GM04503 (cell line): ENCODE measurements around the gene PCSK4.
"Not testable (repeated sequence)": the region's sequence is repeated elsewhere in the genome, so short reads cannot be mapped to it uniquely, and the experiment has no call there.

Experiments
- DNase-seq: peaks from one replicate; pipeline ENCODE4 v3.0.0-alpha.2; 2012; ENCODE audit warnings: low read depth

The PCSK4 gene

GRCh38 chr19:1453525-1454364 is 36.4 kb downstream of the PCSK4 start:
- DNase-seq: no peak

GRCh38 chr19:1452802-1453524 is 37.2 kb downstream of the PCSK4 start:
- DNase-seq: no peak

GRCh38 chr19:1451916-1452801 is 38.0 kb downstream of the PCSK4 start:
- no peak for DNase-seq

- no peak for DNase-seq
These were observed 39.1 kb downstream of the PCSK4 start for GRCh38 chr19:1450735-1451731.

- no peak for DNase-seq
These were observed 40.4 kb downstream of the PCSK4 start, which contains the start of gene APC2 for GRCh38 chr19:1449467-1450442. APC2 (plus strand) TSS chr19:1450121; CDS start chr19:1453002, 2,881 bp downstream.

GRCh38 chr19:1447944-1448343 is 42.2 kb downstream of the PCSK4 start:
- DNase-seq: no peak

GRCh38 chr19:1447504-1447903 is 42.6 kb downstream of the PCSK4 start:
- no peak for DNase-seq

GRCh38 chr19:1446713-1447481 is 43.3 kb downstream of the PCSK4 start:
- no peak for DNase-seq

- no peak for DNase-seq
These were observed 44.0 kb downstream of the PCSK4 start for GRCh38 chr19:1445932-1446712.

GRCh38 chr19:1445185-1445931 is 44.8 kb downstream of the PCSK4 start:
- no peak for DNase-seq

GRCh38 chr19:1441677-1442438 is 48.3 kb downstream of the PCSK4 start:
- DNase-seq: no peak

- DNase-seq: no peak
These were observed 49.1 kb downstream of the PCSK4 start for GRCh38 chr19:1441022-1441426.

- no peak for DNase-seq
These were observed 49.7 kb downstream of the PCSK4 start for GRCh38 chr19:1440418-1440801.

- not testable (repeated sequence) for DNase-seq
These were observed 50.4 kb downstream of the PCSK4 start for GRCh38 chr19:1439525-1440417.

GRCh38 chr19:1438933-1439354 is 51.2 kb downstream of the PCSK4 start:
- DNase-seq: no peak
